Muscle layer of duodenum (tissue), 2 donors: Measurements from ENCODE around the gene NLRC4.
"Not testable (repeated sequence)": the region's sequence is repeated elsewhere in the genome, so short reads cannot be mapped to it uniquely, and the experiment has no call there.

Experiments used
- H3K27ac ChIP-seq: one replicate; pipeline ENCODE4 v1.7.0; 2013; ENCODE audit warnings: mild to moderate bottlenecking, low read length
- H3K27me3 ChIP-seq: one replicate; pipeline ENCODE4 v1.7.0; 2013; ENCODE audit warnings: low read depth, mild to moderate bottlenecking, control low read depth, low read length
- H3K36me3 ChIP-seq, 2 donors: one replicate each; pipeline ENCODE4 v1.7.0; 2013; ENCODE audit warnings: low read length in 2 of 2, control low read depth in 1 of 2, mild to moderate bottlenecking in 1 of 2; ENCODE audit not compliant: insufficient read depth in 2 of 2, control insufficient read depth in 1 of 2
- H3K4me1 ChIP-seq, 2 donors: one replicate each; pipeline ENCODE4 v1.7.0; 2013; ENCODE audit warnings: low read length in 2 of 2, mild to moderate bottlenecking in 2 of 2, control low read depth in 1 of 2, moderate library complexity in 1 of 2; ENCODE audit not compliant: insufficient read depth in 2 of 2, control insufficient read depth in 1 of 2
- H3K4me3 ChIP-seq, 2 donors: one replicate each; pipeline ENCODE4 v1.7.0; 2013; ENCODE audit warnings: low read length in 2 of 2, low read depth in 1 of 2, mild to moderate bottlenecking in 1 of 2
- H3K9me3 ChIP-seq, 2 donors: one replicate each; pipeline ENCODE4 v1.7.0; 2013; ENCODE audit warnings: low read length in 2 of 2, control low read depth in 1 of 2, mild to moderate bottlenecking in 1 of 2; ENCODE audit not compliant: control insufficient read depth in 1 of 2
- donor health status: healthy.

NLRC4 gene

GRCh38 chr2:32275790-32276189 lies 11.1 kb upstream of the NLRC4 start:
- peaks cover 5 to 13% of the 10 kb centered on the region in 2 donors for H3K4me1 ChIP-seq
- not testable (repeated sequence) for H3K9me3 ChIP-seq, H3K36me3 ChIP-seq, H3K27me3 ChIP-seq, H3K4me3 ChIP-seq, H3K27ac ChIP-seq

DNA sequence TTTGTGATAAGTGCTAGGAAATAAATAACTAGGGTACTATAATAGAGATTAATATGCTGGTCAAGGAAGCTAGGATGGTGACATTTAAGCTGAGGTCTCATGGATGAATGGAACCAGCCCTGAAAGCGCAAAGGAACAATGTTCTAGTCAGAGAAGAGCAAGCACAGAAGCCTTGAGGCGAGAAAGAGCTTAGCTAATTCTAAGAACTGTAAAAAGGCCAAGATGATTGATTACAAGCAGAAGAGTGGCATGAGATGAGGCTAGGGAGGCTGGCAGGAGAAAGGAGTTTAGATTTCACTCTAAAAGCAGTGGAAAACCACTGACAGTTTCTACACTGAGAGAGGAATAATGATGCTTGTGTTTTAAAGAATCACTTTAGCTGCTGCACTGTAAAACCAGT lies 9.6 kb upstream of the NLRC4 start:
- H3K9me3 ChIP-seq: no peaks in the 10 kb centered on the region
- H3K27ac ChIP-seq: no peak overlapping the region
- no peaks in the 10 kb centered on the region for H3K27me3 ChIP-seq
- no peak overlapping the region for H3K4me3 ChIP-seq
- no peaks in the 10 kb centered on the region for H3K36me3 ChIP-seq
- H3K4me1 ChIP-seq: peaks cover 5% of the 10 kb centered on the region in 2 donors

DNA sequence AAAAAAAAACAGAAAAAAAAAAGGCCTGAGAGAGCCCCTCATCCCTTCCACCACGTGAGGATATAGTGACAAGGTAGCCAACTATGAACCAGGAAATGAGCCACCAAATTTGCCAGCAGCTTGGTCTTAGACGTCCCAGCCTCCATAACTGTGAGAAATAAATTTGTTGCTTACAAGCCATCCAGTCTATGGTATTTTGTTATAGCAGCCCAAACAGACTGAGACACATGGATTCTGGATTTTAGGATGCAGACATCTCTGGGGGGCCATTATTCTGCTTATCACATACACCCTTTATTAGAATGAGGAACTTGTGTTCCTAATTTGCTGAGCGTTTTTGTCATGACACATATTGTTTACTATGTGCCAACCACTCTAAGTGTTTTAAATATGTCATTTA lies 7.6 kb upstream of the NLRC4 start:
- H3K9me3 ChIP-seq: no peaks in the 10 kb centered on the region
- peaks cover 4% of the 10 kb centered on the region in 2 donors for H3K4me1 ChIP-seq
- no peak overlapping the region for H3K4me3 ChIP-seq

DNA sequence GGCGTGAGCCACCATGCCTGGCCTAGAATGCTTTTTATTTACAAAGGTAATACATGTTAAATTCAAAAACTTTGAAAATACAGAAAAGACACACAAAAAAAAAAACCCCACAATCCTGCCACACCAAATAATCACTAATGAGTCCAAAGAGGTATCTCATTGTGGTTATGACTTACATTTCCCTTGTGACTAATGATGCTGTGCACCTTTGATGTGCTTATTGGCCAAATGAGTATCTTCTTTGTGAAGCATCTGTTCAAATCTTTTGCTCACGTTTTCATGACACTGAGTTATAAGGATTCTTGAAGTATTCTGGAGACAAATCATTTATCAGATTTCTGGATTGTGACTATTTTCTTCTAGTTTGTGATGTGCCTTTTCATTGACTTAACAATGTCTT lies 6.4 kb upstream of the NLRC4 start:
- H3K27ac ChIP-seq: no peak overlapping the region
- H3K36me3 ChIP-seq: no peaks in the 10 kb centered on the region
- no peaks in the 10 kb centered on the region for H3K4me1 ChIP-seq
- H3K9me3 ChIP-seq: no peaks in the 10 kb centered on the region
- no peak overlapping the region for H3K4me3 ChIP-seq
- no peaks in the 10 kb centered on the region for H3K27me3 ChIP-seq

More for the DNA sequence above, 7.6 kb upstream of the NLRC4 start:
- Histone ChIP-seq H3K36me3 (no peaks in the 10 kb centered on the region), H3K27me3 (no peaks in the 10 kb centered on the region), H3K27ac (no peak overlapping the region)

GRCh38 chr2:32262105-32262504 lies 2.6 kb downstream of the NLRC4 start:
- Histone ChIP-seq H3K4me3 (no peak overlapping the region), H3K4me1 (no peaks in the 10 kb centered on the region), H3K9me3 (no peaks in the 10 kb centered on the region), H3K36me3 (no peaks in the 10 kb centered on the region), H3K27ac (no peak overlapping the region), H3K27me3 (no peaks in the 10 kb centered on the region)

DNA sequence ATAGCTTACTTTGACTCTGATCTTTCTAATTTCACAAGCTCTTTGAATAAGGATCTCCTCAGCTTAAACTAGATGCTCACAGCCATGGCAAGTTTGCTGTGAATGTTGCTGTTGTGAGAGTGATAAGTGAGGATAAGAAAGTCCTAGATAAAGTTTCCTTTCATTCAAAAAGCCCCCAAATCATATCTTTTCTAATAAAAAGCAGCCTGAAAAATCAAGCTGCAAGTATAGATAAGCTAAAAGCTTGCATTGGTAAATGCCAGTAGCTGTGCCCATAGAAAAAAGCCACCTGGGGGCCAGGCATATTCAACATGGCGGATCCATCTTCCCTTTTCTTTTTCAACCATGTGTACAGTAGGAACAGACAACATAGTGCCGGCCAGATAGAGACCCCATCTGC lies 4.3 kb downstream of the NLRC4 start:
- Histone ChIP-seq H3K27ac (no peak overlapping the region), H3K36me3 (no peaks in the 10 kb centered on the region), H3K4me1 (no peaks in the 10 kb centered on the region), H3K9me3 (no peaks in the 10 kb centered on the region), H3K4me3 (no peak overlapping the region), H3K27me3 (no peaks in the 10 kb centered on the region)

DNA sequence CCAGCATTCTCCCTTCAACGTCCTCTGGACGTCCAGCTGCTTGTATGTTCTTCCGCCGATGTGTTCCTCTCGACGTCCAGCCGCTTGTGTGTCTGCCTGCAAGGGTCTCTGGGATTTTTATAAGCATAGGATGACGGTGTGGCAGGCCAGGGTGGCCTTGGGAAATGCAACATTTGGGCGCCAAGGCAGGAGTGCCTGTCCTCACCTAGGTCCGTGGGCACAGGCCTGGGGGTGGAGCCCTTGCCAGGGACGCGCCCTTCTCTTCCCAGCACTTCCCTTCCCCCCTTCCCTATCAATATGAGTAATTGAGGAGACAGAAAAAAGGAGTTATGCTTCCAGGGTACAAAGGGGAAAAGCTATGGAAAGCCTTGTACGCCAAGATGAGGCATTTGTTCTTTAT lies 6.4 kb downstream of the NLRC4 start:
- no peaks in the 10 kb centered on the region for H3K9me3 ChIP-seq
- H3K27me3 ChIP-seq: no peaks in the 10 kb centered on the region
- H3K4me3 ChIP-seq: no peak overlapping the region
- H3K27ac ChIP-seq: no peak overlapping the region
- H3K36me3 ChIP-seq: no peaks in the 10 kb centered on the region
- H3K4me1 ChIP-seq: no peaks in the 10 kb centered on the region

- no peak overlapping the region for H3K4me3 ChIP-seq
- H3K36me3 ChIP-seq: no peaks in the 10 kb centered on the region
- H3K4me1 ChIP-seq: no peaks in the 10 kb centered on the region
- no peaks in the 10 kb centered on the region for H3K27me3 ChIP-seq
- H3K9me3 ChIP-seq: no peaks in the 10 kb centered on the region
- no peak overlapping the region for H3K27ac ChIP-seq
Observed at GRCh38 chr2:32250290-32250689, 14.4 kb downstream of the NLRC4 start.

DNA sequence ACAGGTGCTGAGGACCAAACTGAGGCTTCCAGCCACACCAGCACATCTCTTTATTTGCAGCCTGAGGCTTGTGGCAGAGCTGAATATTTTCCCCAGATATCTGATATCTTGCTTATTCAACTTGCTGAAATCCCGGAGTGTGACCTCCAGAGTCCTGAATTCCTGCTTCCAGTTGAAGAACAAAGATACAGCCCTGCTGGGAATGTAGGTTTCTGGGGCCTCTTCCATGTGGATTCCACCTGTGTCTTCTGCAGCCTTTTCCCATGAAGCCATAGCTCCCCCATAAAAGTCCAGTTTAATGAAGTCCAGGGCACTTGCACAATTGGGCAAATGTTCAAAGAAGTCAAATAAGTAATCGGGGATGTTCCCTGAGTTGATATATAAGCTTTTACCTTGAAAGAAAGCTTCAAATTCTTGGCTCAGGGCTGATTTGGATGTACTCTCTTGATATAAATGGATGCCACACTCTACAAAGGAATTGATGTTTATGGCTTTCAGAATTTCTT lies 14.9 kb downstream of the NLRC4 start:
- H3K4me3 ChIP-seq: no peak overlapping the region
- no peaks in the 10 kb centered on the region for H3K36me3 ChIP-seq
- H3K4me1 ChIP-seq: no peaks in the 10 kb centered on the region
- no peaks in the 10 kb centered on the region for H3K27me3 ChIP-seq
- H3K27ac ChIP-seq: no peak overlapping the region
- H3K9me3 ChIP-seq: no peaks in the 10 kb centered on the region

DNA sequence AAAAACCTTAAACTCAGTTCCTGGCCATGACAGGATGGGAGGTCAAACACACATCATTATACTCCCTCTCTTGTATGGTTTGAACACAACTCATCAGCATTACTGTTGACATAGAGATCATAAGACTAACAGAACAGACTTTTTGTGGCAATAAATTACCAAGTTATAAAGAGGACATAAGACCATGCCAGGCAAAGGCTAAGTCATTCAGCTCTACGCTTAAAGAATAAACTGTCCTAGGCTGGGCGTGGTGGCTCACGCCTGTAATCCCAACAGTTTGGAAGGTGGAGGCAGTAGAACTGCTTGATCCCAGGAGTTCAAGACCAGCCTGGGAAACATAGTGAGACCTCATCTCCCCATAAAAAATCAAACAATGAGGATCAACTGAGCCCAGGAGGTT lies 16.4 kb downstream of the NLRC4 start:
- Histone ChIP-seq H3K4me1 (no peaks in the 10 kb centered on the region), H3K27me3 (no peaks in the 10 kb centered on the region), H3K36me3 (no peaks in the 10 kb centered on the region)

DNA sequence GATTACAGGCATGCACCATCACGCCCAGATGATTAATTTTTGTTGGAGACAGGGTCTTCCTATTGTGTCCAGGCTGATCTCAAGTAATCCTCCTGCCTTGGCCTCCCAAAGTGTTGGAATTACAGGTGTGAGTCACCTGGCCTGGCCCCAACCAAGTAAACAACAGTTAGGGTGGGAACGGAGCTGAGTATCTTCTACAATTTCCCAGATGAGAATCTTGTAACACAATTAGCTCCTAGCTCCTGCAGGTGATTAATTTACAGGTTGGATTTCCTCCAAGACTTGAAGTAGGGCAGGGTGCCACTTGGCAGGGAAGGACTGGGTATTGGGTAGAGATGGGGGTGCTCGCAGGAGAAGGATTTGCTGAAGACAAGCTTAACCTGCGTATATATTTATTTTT lies 17.8 kb downstream of the NLRC4 start:
- Histone ChIP-seq H3K4me3 (no peak overlapping the region), H3K9me3 (no peaks in the 10 kb centered on the region), H3K4me1 (no peaks in the 10 kb centered on the region), H3K27me3 (no peaks in the 10 kb centered on the region), H3K27ac (no peak overlapping the region), H3K36me3 (no peaks in the 10 kb centered on the region)

More for the DNA sequence above, 16.4 kb downstream of the NLRC4 start:
- H3K9me3 ChIP-seq: no peaks in the 10 kb centered on the region
- H3K27ac ChIP-seq: no peak overlapping the region
- no peak overlapping the region for H3K4me3 ChIP-seq

- Histone ChIP-seq H3K4me3 (no peak overlapping the region), H3K4me1 (no peaks in the 10 kb centered on the region), H3K36me3 (peaks cover 0 to 3% of the 10 kb centered on the region in 2 donors), H3K27me3 (no peaks in the 10 kb centered on the region), H3K27ac (no peak overlapping the region), H3K9me3 (no peaks in the 10 kb centered on the region)
Observed at GRCh38 chr2:32242331-32242730, 22.4 kb downstream of the NLRC4 start.
